ENCODE data around the gene TRABD2B.
A peak's percentile ranks its signal among the peaks of the same experiment; 100 is the strongest.

The TRABD2B gene

GRCh38 chr1:47766832-47767740 lies 230.1 kb downstream of the TRABD2B start:
- no peak for DNase-seq

- no peak for DNase-seq
Measured at GRCh38 chr1:47765742-47766485, 231.3 kb downstream of the TRABD2B start.

GRCh38 chr1:47765236-47765635 lies 231.9 kb downstream of the TRABD2B start:
- DNase-seq: no peak

DNA sequence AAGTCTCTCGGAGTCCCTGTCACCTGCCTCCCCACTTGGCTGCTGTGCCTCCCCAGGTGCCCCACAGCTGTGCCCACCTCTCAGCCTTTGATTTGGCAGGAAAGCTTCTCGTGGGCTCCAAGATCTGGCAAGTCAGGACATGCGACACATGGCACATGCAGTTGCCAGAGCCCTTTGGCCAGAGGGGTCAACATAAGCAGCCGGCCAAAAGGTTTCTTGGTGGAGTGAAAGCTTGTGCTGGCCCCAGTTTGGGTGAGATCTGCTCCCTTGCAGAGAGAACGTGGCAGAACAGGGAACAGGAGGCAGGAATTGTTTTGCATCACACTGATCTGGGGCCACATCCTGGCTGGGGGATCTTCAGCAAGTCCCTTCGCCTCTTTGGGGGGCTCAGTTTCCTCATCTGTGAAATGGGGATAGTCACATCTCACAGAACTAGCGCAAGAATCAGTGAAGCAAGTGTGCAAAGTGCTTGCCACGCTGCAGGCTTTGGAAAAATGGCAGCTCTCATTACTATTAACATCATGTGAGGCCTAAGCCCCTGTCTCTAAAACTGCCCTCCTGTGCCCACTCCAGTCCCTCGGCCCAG lies 232.6 kb downstream of the TRABD2B start:
- no peak for DNase-seq

GRCh38 chr1:47763591-47764171 lies 233.5 kb downstream of the TRABD2B start:
- no peak for DNase-seq

- DNase-seq: no peak
Measured at GRCh38 chr1:47761974-47762373, 235.2 kb downstream of the TRABD2B start.

DNA sequence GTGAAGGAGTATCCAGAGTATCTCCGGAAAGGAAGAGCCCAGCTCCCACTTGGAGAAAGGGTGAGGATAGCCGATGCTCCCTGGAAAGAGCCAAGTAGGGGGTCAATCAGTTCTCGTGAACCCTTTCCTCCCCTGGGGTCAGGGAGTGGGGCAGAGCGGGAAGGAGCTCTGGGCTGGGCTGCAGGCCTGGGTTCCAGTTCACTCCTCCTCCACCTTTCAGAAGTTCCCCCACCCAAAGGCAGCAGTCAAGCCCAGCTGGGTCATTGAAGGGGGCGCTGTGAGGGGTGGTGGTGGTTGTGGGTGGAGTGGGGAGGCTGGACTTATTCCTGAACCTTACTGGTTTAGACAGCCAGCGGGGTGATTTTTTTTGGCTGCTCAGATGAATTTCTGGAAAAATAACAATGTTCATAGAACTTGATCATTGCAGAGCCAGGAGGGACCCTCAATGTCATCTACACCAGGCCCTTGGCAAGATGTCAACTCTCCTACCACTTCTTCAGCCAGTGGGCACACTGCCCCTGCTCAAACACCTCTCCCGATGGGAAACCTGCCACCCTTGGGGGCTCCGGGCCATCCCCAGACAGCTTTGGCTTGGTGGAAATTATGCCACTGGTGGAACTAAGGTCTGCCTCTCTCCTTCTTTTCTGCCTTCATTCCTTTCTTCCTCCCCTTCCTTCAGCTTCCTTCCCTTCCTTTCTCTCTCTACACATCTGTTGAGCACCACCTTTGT lies 235.8 kb downstream of the TRABD2B start:
- no peak for DNase-seq

DNA sequence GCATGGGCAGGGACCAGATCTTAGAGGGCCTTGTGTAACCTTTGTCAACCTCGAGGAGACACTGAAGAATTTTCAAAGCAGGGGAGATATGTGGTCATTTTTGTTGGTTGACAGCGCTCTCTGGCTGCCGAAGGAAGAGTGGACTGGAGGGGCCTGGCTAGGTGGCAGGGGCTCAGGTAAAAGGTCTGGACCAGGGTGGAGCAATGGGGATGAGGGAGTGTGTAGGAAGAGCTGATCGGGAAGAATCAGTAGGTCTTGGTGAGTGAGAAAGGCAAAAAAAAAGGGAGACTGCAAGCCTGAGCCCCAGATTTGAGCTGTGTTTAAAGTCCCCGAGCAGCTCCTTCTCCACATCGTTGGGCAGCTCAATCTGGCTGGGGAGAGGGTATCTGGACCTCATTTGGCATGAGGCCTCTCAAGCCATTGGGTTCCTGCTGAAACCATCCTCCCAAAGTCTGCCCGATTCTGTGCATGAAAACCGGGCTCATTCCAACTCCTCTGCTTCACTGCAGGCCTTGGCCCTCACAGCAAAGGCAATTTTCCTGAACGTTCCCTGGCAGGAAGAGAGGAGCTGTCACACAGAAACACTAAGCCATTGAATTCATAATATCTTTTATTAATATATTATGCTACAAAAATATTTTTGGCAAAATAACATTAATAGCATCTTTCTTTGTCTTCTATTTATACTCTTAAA lies 237.1 kb downstream of the TRABD2B start:
- no peak for DNase-seq

DNA sequence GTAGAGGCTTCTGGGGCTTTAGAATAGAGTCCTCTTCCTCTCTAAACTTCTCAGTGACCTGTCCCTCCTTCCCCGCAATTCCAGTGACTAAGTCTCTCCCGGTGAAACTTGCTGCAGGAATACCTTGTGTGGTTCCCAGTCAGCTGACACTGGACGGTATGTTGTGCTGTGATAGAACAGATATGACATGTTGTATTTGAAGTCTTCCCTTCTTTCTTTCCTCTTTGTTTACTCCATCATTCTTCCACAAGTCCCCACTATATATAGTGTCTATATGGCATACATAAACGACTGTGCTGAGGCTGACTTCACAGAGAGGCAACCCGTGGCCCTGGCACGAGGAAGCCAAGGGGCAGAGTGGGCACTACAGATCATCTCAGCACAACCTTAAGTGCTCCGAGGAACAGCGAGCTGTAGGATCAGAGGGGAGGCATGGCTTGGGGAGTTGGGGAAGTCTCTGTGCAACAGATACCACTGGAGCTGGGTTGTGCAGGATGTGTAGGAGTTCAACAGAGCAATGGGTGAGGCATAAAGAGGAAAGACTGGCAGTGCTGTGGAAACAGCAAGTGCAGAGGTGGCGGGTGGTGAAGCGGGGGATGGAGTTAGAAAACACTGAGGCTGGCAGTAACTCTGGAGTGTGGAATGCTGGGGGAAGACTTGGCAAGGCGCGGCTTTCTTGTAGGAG lies 237.8 kb downstream of the TRABD2B start:
- no peak for DNase-seq

DNA sequence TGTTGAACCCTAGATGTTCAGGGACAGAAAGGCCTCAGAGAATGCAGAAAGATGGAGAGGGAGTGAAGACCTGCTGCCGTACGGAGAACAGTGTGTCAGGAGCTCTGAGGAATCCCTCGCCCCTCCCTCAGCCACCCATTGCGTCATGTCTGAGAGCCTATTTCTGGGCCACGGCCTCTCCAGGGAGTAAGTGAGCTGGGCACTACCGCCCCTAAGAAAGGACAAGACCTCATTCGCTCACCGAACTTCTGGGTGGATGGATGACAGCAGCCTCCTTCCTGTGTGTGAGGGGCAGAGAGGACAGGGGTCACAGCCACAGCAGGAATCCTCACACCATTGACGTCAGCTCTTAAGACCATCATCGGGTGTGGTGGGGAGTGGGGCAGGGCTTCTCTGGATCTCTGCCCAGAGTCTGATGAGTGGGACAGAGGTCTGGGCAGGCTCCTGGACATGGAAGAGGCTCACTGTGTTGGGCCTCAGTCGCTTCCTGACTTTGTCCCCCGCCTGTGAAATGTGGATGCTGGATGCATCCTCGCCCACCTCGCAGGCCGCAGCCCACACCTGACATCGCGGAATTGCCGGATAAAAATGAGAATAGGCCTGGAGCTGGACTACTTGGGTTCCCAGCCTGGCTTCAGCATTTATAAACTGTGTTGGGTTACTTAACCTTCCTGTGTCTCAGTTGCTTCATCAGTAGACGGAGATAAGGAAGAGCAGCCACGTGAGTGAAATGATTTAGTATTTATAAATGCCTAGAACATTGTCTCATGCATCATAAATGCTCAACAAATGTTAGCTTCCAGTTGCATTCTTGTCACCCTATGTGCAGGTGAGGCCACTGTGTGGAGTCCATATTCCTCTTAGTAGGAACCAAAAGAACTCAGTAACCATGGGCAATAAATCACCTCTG lies 238.6 kb downstream of the TRABD2B start:
- no peak for DNase-seq

- DNase-seq: no peak
Measured at GRCh38 chr1:47757226-47757975, 239.8 kb downstream of the TRABD2B start.

GRCh38 chr1:47756411-47756810 lies 240.8 kb downstream of the TRABD2B start:
- no peak for DNase-seq

DNA sequence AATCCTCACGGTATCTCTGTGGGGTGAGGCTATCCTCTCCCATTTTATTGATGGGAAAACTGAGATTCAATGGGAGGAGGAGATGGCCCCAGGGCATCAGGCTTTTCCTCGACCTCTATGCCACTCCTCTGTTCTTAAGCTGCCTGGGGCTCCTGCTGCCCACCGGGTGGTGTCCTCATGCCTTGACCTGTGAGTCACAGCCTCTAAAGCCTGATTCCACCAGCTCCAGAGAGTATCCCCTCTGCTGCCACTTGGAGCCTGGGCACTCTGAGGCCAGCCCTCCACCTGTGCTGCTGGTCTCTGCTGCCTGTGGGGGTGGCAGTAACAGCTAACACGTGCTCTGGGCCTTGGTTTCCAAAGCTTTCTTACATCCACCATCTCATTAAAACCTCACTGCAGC lies 241.2 kb downstream of the TRABD2B start:
- DNase-seq: no peak

- peak; percentile 31 for DNase-seq
Measured at GRCh38 chr1:47755101-47755990, 241.8 kb downstream of the TRABD2B start.

DNA sequence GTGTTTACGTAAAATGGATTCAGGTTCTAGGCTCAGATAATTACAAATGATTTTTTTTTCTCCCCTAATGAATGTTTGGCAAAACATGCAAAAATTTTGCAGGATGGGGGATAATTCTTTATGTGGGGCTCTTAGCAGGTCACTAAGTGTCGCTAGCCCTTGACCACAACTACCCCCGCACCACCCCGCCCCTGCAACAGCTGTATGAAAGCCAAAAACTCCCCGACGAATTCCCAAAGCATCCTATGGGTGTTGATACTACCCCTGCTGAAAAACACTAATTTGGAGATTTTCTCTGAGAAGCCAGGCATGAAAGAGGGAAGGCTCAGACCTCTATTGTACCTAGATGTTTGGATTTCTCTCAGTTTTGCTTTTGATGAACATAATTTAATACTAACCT lies 243.0 kb downstream of the TRABD2B start:
- no peak for DNase-seq

DNA sequence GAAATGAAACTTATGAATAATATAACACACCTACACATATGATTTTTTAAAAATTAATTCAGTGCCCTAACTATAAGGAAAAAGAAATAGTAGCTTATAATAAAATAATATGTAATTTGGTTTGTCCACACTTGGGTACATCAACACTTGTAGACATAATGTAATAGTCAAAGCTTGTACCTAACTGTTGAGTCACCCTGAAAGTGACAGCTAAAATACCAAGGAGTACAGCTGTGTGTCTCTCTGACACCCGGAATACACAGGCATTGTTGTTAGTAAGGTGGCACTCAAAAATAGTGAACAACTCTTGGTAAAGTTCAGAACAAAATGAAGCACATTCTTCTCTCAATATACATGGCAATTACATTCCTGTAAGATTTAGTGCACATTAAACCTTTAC lies 243.4 kb downstream of the TRABD2B start:
- no peak for DNase-seq

- DNase-seq: no peak
Measured at GRCh38 chr1:47752559-47752958, 244.6 kb downstream of the TRABD2B start.

GRCh38 chr1:47751996-47752451 lies 245.2 kb downstream of the TRABD2B start:
- no peak for DNase-seq

Measured in CD4-positive, alpha-beta T cell treated with Interleukin-12 subunit alpha and Interleukin-12 subunit beta, for 1 hour (primary cell).